Activated naive CD4-positive, alpha-beta T cell treated with anti-CD3 and anti-CD28 coated beads for 36 hours (primary cell): Measurements from ENCODE around the gene ACVR2A. TPM values are rescaled to one million over a fixed set of nuclear protein-coding genes. Genes with fewer than 3 reads are reported as not detected.
A peak's percentile ranks its signal among the peaks of the same experiment; 100 is the strongest.

Source experiments
- CTCF ChIA-PET: fragments of 350-600 bp; sonication (Branson Sonifier 250); formaldehyde crosslinking; loops from one replicate; lab custom pipeline; 2021; ENCODE audit warnings: antibody characterized with exemption; lab: Charles Lee
- DNase-seq: peaks from one replicate; pipeline ENCODE4 v3.0.0-alpha.2; 2020
- H3K27ac Mint-ChIP-seq: one replicate; pipeline ENCODE4 v1.8.0; 2021; ENCODE audit warnings: mild to moderate bottlenecking, mixed read lengths
- H3K27me3 Mint-ChIP-seq: one replicate; pipeline ENCODE4 v1.8.0; 2021; ENCODE audit warnings: low read depth, mixed read lengths
- H3K36me3 Mint-ChIP-seq: one replicate; pipeline ENCODE4 v1.8.0; 2021; ENCODE audit warnings: low read depth, mixed read lengths
- H3K4me1 Mint-ChIP-seq: one replicate; pipeline ENCODE4 v1.8.0; 2021; ENCODE audit warnings: low read depth, mixed read lengths
- H3K4me3 Mint-ChIP-seq: one replicate; pipeline ENCODE4 v1.8.0; 2021; ENCODE audit warnings: mild to moderate bottlenecking, moderate library complexity, mixed read lengths
- H3K9me3 Mint-ChIP-seq: one replicate; pipeline ENCODE4 v1.8.0; 2021; ENCODE audit warnings: mixed read lengths
- intact Hi-C: fragments of 100-400 bp; cut with micrococcal nuclease; formaldehyde crosslinking; loops from one replicate; pipeline ENCODE4 v1.15.1; 2023
- total RNA-seq, 2 experiments: library from RNA; stranded (reverse); gene quantifications; one replicate each; pipeline ENCODE4 v1.2.3, GENCODE V29; 2021

The ACVR2A gene
- total RNA-seq, 2 experiments from 2014 or later: 5.7 to 6.0 TPM

DNA sequence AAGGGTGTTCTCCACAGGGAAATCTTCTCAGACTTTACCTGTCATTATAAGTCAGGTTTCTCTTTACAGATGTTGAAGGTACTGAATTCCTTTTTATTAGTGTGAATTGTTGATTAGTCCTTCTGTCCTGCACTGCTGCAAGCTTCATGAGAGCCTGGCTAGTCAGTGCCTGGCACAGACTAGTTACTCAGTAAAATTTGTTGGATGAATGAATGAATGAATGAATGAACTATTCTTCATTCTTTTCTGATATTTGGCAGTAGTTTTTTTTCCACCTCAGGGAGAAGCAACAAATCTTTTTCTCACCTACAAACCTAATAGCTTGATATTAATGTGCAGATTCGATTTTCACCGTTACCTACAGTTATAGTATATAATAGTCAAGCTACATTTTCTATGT, 64.3 kb downstream of the ACVR2A start:
- intact Hi-C loops: no loop called here
- H3K27ac Mint-ChIP-seq: no peak overlapping the region
- no peak overlapping the region for H3K4me3 Mint-ChIP-seq
- peaks cover 7% of the 10 kb centered on the region for H3K36me3 Mint-ChIP-seq
- H3K27me3 Mint-ChIP-seq: no peaks in the 10 kb centered on the region
- CTCF ChIA-PET: interaction anchor here (0.6 to 1.1 kb wide), 2 partner anchors 829 to 912 kb away, joined by 3 to 5 read pairs; no protein-coding TSS in a partner anchor
- H3K4me1 Mint-ChIP-seq: peaks cover 5% of the 10 kb centered on the region
- no peak for DNase-seq
- peaks cover 5% of the 10 kb centered on the region for H3K9me3 Mint-ChIP-seq

DNA sequence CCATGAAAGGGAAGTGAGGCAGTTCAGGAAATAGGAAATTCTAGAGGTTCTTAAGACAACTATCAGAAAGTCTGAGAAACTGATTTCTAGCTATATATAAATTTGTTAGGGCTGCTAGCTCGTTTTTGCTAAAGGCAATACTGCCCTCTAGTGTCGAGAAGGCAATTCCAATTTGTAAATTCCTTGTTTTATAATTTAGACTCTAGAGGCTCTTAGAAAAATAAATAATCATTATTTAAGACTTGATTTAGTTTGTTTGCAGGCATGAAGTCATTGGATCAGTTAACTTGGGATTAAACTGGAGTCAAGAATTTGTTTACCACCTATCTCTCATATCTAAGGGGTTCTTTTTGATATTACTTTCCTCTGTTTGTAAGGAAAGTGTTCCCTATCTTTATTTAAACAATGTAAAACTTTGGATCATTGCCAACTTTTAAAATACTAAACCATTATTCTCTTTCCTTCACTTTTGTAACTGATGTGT, 66.2 kb downstream of the ACVR2A start:
- Mint-ChIP-seq H3K27ac (no peak overlapping the region), H3K36me3 (peaks cover 7% of the 10 kb centered on the region), H3K9me3 (peaks cover 5% of the 10 kb centered on the region), H3K27me3 (no peaks in the 10 kb centered on the region), H3K4me1 (peaks cover 3% of the 10 kb centered on the region), H3K4me3 (no peak overlapping the region)
- CTCF ChIA-PET: interaction anchor here (0.7 to 2.8 kb wide), 9 partner anchors 11 to 867 kb away, joined by 3 to 24 read pairs (median 5); partner anchors contain the start of gene ACVR2A
- intact Hi-C loops: loop anchor here (1.0 to 5.0 kb wide), 9 partner anchors 66 to 1178 kb away; partner anchors contain the start of gene ACVR2A
- DNase-seq: peak; percentile 55

DNA sequence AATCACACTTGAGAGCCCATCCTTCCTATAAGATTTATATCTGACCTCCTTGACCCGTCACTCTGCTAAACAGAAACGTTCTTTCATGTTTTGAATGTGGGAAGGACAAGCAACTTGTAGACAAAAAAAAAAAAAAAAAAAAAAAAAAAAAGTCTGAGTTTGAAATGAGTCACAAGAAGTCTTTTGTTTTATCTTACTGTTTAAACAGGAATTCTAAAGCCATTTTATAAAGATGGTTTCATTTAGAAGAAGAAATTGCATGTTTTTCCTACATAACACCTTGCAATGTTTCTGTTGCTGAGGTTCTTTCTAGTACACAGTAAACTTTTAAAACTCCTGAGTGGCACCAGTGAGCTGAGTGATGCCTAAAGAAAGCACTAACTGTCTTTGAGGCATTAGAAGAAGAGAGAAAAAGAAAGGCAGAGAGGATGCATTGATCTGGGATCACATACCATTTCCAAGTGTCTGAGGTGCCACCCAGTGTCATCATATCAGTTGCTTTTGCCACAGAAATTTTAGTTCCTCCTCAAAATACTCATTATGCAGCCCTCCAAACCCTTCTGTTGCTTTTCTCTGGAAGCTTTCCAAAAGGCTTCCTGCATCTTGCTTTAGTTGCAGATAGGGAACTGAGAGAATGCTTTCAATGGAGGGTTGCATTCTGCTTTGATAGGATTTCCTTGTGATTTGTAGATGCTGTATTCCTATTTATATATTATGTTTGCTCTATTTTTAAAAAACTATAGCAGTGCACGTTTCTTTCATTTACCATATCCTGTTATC, 69.1 kb downstream of the ACVR2A start:
- CTCF ChIA-PET: interaction anchor here (0.6 to 1.0 kb wide), 2 partner anchors 869 to 1853 kb away, joined by 4 to 5 read pairs; no protein-coding TSS in a partner anchor
- Mint-ChIP-seq H3K4me3 (no peak overlapping the region), H3K36me3 (peaks cover under 1% of the 10 kb centered on the region), H3K9me3 (no peaks in the 10 kb centered on the region), H3K4me1 (peaks cover 3% of the 10 kb centered on the region), H3K27ac (no peak overlapping the region), H3K27me3 (no peaks in the 10 kb centered on the region)
- DNase-seq: no peak
- intact Hi-C loops: loop anchor here (5.0 kb wide), 3 partner anchors 182 to 987 kb away; no protein-coding TSS in a partner anchor

DNA sequence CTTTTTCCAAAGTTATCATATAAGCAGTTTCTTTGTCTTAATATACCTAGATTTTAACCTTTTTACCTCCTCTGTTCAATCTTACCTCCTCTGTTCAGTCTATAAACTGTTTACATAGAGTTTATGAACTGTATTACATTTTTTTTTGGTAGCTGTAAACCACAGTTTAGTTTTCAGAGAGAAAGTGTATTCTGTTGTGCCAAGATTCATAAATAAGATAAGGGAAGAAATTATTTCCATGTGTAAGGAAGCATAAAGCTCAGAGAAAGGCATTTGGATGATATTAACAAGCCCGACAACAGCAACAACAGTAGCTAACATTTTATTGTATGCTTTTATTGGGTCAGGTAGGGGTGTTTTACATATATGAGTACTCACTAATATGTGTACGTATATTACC, 71.2 kb downstream of the ACVR2A start:
- no peak overlapping the region for H3K27ac Mint-ChIP-seq
- H3K4me3 Mint-ChIP-seq: no peak overlapping the region
- H3K36me3 Mint-ChIP-seq: peaks cover 2% of the 10 kb centered on the region
- no peaks in the 10 kb centered on the region for H3K9me3 Mint-ChIP-seq
- CTCF ChIA-PET: interaction anchor here (0.6 kb wide), 1 partner anchor 577 kb away, joined by 3 read pairs; no protein-coding TSS in a partner anchor
- no peaks in the 10 kb centered on the region for H3K4me1 Mint-ChIP-seq
- DNase-seq: no peak
- H3K27me3 Mint-ChIP-seq: no peaks in the 10 kb centered on the region
- intact Hi-C loops: no loop called here

DNA sequence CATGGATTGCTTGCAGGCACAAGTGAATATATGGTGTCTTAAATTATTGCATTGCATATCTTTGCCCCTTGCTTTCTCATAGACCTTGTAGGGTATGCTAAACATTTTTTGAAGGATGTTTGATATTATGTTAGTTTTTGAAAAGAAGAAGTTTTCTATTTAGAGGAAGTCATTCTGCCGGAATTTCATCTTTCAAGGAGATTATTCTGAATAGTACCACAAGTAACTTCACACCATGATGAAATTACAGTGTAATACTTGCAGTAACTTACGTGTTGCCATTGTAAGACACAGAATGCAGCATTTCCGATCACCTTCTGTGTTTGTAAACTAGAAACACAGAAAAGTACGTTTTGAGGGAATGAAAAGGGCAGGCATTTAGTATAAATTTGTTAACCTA, 71.9 kb downstream of the ACVR2A start:
- H3K27me3 Mint-ChIP-seq: no peaks in the 10 kb centered on the region
- DNase-seq: no peak
- peaks cover 3% of the 10 kb centered on the region for H3K36me3 Mint-ChIP-seq
- intact Hi-C loops: no loop called here
- no peak overlapping the region for H3K4me3 Mint-ChIP-seq
- no peak overlapping the region for H3K27ac Mint-ChIP-seq
- CTCF ChIA-PET: no interaction called here
- no peaks in the 10 kb centered on the region for H3K4me1 Mint-ChIP-seq
- H3K9me3 Mint-ChIP-seq: no peaks in the 10 kb centered on the region

DNA sequence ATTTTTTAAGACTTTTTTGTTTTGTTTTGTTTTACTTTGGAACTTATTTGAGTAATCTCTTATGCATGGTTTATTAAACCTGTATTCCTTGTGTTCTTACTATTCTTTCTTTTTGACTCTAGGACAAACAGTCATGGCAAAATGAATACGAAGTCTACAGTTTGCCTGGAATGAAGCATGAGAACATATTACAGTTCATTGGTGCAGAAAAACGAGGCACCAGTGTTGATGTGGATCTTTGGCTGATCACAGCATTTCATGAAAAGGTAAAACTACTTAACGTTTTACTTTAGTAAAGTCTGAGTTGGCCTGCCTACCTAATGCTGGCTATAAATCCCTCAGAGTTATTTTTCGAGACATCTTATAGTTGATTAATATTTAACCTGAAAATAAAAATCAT, 72.3 kb downstream of the ACVR2A start:
- peaks cover 3% of the 10 kb centered on the region for H3K36me3 Mint-ChIP-seq
- intact Hi-C loops: no loop called here
- DNase-seq: no peak
- CTCF ChIA-PET: no interaction called here
- H3K4me1 Mint-ChIP-seq: no peaks in the 10 kb centered on the region
- H3K27me3 Mint-ChIP-seq: no peaks in the 10 kb centered on the region
- H3K4me3 Mint-ChIP-seq: no peak overlapping the region
- H3K9me3 Mint-ChIP-seq: no peaks in the 10 kb centered on the region
- no peak overlapping the region for H3K27ac Mint-ChIP-seq

DNA sequence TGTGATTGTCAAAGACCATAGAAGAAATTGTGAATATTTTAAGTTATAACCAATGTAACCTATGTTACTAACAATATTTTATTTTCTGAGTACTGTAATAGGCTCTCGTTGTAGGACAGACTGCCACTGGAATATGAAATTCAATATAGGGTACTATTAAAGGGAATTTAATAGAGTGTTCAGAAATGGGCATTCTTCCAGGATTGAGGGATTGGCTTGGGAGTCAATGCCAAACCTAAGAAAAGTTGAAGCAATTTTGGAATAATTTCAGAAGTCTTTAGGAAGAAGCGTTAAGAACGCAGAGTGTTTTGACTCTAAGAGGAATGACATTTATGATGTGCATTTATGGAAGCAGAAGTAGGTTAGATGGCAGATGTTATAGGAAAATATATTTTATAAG, 79.0 kb downstream of the ACVR2A start:
- DNase-seq: no peak
- Mint-ChIP-seq H3K27ac (no peak overlapping the region), H3K36me3 (peaks cover 8% of the 10 kb centered on the region), H3K9me3 (no peaks in the 10 kb centered on the region), H3K4me1 (peaks cover 11% of the 10 kb centered on the region), H3K27me3 (no peaks in the 10 kb centered on the region), H3K4me3 (no peak overlapping the region)
- intact Hi-C loops: no loop called here
- CTCF ChIA-PET: no interaction called here

DNA sequence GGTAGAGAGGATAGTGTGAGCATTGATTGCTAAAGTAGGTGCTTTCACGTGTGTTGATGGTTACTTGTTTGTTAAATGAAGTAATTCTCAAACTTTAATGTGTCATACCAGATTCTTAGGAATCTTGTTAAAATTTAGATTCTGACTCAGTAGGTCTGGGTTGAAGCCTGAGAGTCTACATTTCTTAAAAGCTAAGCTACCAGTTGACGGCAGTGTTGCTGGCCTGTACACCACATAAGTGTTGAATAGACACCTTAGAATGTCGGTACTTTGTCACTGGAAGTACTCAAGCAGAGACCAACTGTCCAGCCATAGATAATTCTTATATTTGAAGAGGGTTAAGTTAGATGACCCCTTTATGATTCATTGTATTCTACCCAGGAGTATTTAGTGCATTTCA, 79.8 kb downstream of the ACVR2A start:
- H3K36me3 Mint-ChIP-seq: peaks cover 7% of the 10 kb centered on the region
- H3K4me1 Mint-ChIP-seq: peaks cover 11% of the 10 kb centered on the region
- no peak overlapping the region for H3K27ac Mint-ChIP-seq
- CTCF ChIA-PET: interaction anchor here (0.6 to 1.0 kb wide), 2 partner anchors 9 to 530 kb away, joined by 3 read pairs; no protein-coding TSS in a partner anchor
- H3K27me3 Mint-ChIP-seq: no peaks in the 10 kb centered on the region
- H3K4me3 Mint-ChIP-seq: no peak overlapping the region
- no peak for DNase-seq
- H3K9me3 Mint-ChIP-seq: no peaks in the 10 kb centered on the region
- intact Hi-C loops: no loop called here

DNA sequence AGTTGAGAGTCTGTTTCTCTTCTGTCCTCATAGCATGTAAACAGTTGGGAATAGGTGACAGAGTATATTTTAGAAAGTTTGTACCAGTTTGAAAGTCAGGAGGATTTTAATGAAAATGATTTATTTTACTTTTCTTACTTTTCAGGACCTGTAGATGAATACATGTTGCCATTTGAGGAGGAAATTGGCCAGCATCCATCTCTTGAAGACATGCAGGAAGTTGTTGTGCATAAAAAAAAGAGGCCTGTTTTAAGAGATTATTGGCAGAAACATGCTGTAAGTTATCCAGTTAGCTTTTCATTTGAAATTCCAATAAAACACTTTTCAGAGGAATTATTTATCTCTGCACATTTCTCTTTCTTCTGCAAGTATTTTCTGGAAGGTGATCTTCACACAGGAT, 81.1 kb downstream of the ACVR2A start:
- no peak for DNase-seq
- H3K27ac Mint-ChIP-seq: no peak overlapping the region
- no peaks in the 10 kb centered on the region for H3K9me3 Mint-ChIP-seq
- no peak overlapping the region for H3K4me3 Mint-ChIP-seq
- CTCF ChIA-PET: no interaction called here
- H3K4me1 Mint-ChIP-seq: peaks cover 11% of the 10 kb centered on the region
- intact Hi-C loops: no loop called here
- H3K36me3 Mint-ChIP-seq: peaks cover 7% of the 10 kb centered on the region
- no peaks in the 10 kb centered on the region for H3K27me3 Mint-ChIP-seq

DNA sequence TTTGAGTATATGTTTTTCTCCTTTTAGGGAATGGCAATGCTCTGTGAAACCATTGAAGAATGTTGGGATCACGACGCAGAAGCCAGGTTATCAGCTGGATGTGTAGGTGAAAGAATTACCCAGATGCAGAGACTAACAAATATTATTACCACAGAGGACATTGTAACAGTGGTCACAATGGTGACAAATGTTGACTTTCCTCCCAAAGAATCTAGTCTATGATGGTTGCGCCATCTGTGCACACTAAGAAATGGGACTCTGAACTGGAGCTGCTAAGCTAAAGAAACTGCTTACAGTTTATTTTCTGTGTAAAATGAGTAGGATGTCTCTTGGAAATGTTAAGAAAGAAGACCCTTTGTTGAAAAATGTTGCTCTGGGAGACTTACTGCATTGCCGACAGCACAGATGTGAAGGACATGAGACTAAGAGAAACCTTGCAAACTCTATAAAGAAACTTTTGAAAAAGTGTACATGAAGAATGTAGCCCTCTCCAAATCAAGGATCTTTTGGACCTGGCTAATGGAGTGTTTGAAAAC, 82.3 kb downstream of the ACVR2A start:
- no peaks in the 10 kb centered on the region for H3K9me3 Mint-ChIP-seq
- CTCF ChIA-PET: no interaction called here
- peaks cover 11% of the 10 kb centered on the region for H3K4me1 Mint-ChIP-seq
- H3K27ac Mint-ChIP-seq: no peak overlapping the region
- H3K27me3 Mint-ChIP-seq: no peaks in the 10 kb centered on the region
- intact Hi-C loops: no loop called here
- peaks cover 8% of the 10 kb centered on the region for H3K36me3 Mint-ChIP-seq
- no peak for DNase-seq
- no peak overlapping the region for H3K4me3 Mint-ChIP-seq

DNA sequence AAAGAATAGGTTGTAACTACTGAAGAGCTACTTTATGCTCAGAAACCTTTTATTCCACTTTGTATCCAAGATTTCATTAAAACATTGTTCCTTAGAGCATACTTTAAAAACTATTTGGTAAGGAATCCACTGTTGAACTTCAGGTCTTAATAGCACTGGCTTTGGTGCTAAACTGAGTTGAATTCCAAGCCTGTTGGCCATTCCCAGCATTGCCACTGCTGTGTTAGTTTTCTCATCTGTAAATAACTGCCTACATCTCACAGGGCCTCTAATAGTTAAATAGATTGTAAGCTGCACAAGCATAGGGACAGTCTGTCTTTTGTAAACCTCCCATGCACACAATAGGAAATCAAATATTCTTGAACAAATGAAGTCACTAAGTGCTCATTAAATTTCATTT, 89.1 kb downstream of the ACVR2A start:
- H3K4me3 Mint-ChIP-seq: no peak overlapping the region
- H3K27ac Mint-ChIP-seq: no peak overlapping the region
- CTCF ChIA-PET: interaction anchor here (1.2 to 1.6 kb wide), 2 partner anchors 9 to 22 kb away, joined by 3 read pairs; no protein-coding TSS in a partner anchor
- H3K9me3 Mint-ChIP-seq: no peaks in the 10 kb centered on the region
- DNase-seq: no peak
- no peaks in the 10 kb centered on the region for H3K27me3 Mint-ChIP-seq
- intact Hi-C loops: no loop called here
- peaks cover 7% of the 10 kb centered on the region for H3K36me3 Mint-ChIP-seq
- H3K4me1 Mint-ChIP-seq: no peaks in the 10 kb centered on the region

DNA sequence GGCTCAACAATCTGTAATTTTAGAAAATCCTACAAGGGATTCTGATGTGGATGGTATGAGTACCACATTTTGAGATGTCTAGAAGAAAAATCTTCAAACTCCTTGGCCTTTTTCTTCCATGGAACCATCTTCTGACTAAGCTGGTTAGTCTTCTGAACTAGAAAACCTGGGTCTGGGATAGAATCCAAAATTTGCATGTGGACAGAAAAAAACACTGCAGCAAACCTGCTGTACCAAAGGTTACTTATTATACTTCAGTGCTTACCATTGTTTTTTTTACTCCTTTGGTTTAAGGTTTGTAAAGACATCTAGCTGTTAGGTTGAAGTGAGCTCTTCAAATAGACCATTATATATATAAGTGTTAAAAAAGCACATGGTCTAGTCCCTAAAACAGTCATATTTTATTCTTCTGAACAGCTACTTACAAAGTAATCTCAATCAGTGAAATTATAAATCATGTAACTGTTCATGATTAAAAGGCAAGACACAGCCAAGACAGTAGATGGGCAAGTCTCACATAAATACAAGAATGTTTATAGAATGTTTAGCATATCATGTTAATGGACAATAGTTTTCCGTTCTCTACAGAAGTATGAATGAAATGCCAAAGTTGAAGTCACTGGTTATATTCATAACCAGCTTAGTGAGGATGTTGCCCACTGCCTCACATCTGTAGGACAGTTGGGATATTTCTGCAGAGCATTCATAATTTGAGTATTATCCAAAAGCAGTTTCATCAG, 90.2 kb downstream of the ACVR2A start:
- Mint-ChIP-seq H3K27me3 (no peaks in the 10 kb centered on the region), H3K9me3 (no peaks in the 10 kb centered on the region), H3K36me3 (peaks cover 7% of the 10 kb centered on the region), H3K4me1 (no peaks in the 10 kb centered on the region), H3K4me3 (no peak overlapping the region), H3K27ac (no peak overlapping the region)
- no peak for DNase-seq
- intact Hi-C loops: loop anchor here (5.0 kb wide), 2 partner anchors 942 to 1627 kb away; partner anchors contain the start of gene KIF5C
- CTCF ChIA-PET: interaction anchor here (1.2 to 1.5 kb wide), 2 partner anchors 55 to 574 kb away, joined by 3 to 8 read pairs; no protein-coding TSS in a partner anchor
